ENCODE measurements around the gene BLCAP. TPM values are rescaled to one million over a fixed set of nuclear protein-coding genes. Genes with fewer than 3 reads are reported as not detected.

Gene BLCAP
- total RNA-seq, 6 experiments from 2014 or later, result 32.7 to 75.5 (median 47.8) TPM

- TF ChIP-seq POLR2A (IDR thresholded peaks at IDR 0.05), result no peak
- no peak for TF ChIP-seq CTCF (IDR thresholded peaks at IDR 0.05)
- Histone ChIP-seq H3K9me3 (no peaks in the 10 kb centered on the region), H3K27me3 (no peaks in the 10 kb centered on the region), H3K4me1 (no peaks in the 10 kb centered on the region), H3K36me3 (no peaks in the 10 kb centered on the region), H3K27ac (no peak overlapping the region), H3K4me3 (no peak overlapping the region)
- ATAC-seq (peak in 1 of 4 donors; percentile 16), DNase-seq (peak in 1 of 3 donors; percentile 24)
- intact Hi-C loops (cut with DNase I), result no loop called here
- no CpG with 5 or more reads among the region's 5 CpGs for WGBS (ENCODE audit: insufficient coverage, low coverage, low lambda C conversion rate, missing lambda C conversion rate)
These were observed 46.7 kb upstream of the BLCAP start for GRCh38 chr20:37574199-37574890.

- DNase-seq (peak in 1 of 3 donors; percentile 23), ATAC-seq (peak in 1 of 4 donors; percentile 35)
- 80% methylated on average over 5 of the region's 9 CpGs for WGBS (ENCODE audit: insufficient coverage, low coverage, low lambda C conversion rate, missing lambda C conversion rate)
- Histone ChIP-seq H3K9me3 (no peaks in the 10 kb centered on the region), H3K27ac (no peak overlapping the region), H3K4me1 (no peaks in the 10 kb centered on the region), H3K36me3 (no peaks in the 10 kb centered on the region), H3K27me3 (no peaks in the 10 kb centered on the region), H3K4me3 (no peak overlapping the region)
- intact Hi-C loops (cut with DNase I), result no loop called here
- TF ChIP-seq POLR2A (IDR thresholded peaks at IDR 0.05), result no peak
- no peak for TF ChIP-seq CTCF (IDR thresholded peaks at IDR 0.05)
These were observed 46.0 kb upstream of the BLCAP start for GRCh38 chr20:37573626-37574198.

GRCh38 chr20:37571033-37571432 lies 43.4 kb upstream of the BLCAP start:
- ATAC-seq, result no peak
- Histone ChIP-seq H3K36me3 (no peaks in the 10 kb centered on the region), H3K4me3 (no peak overlapping the region), H3K4me1 (no peaks in the 10 kb centered on the region), H3K27me3 (no peaks in the 10 kb centered on the region), H3K27ac (no peak overlapping the region), H3K9me3 (no peaks in the 10 kb centered on the region)
- intact Hi-C loops (cut with DNase I), result no loop called here
- no peak for TF ChIP-seq CTCF (IDR thresholded peaks at IDR 0.05)
- no peak for TF ChIP-seq POLR2A (IDR thresholded peaks at IDR 0.05)
- WGBS (ENCODE audit: insufficient coverage, low coverage, low lambda C conversion rate, missing lambda C conversion rate), result 69% methylated on average over 4 of the region's 6 CpGs
- DNase-seq, result peak in 1 of 3 donors; percentile 6

GRCh38 chr20:37570419-37570818 lies 42.7 kb upstream of the BLCAP start:
- H3K4me3 ChIP-seq, result no peak overlapping the region
- no peaks in the 10 kb centered on the region for H3K4me1 ChIP-seq
- TF ChIP-seq CTCF (IDR thresholded peaks at IDR 0.05) (no peak), POLR2A (IDR thresholded peaks at IDR 0.05) (no peak)
- WGBS (ENCODE audit: insufficient coverage, low coverage, low lambda C conversion rate, missing lambda C conversion rate), result 67% methylated on average over 1 of the region's 1 CpG
- ATAC-seq, result no peak
- intact Hi-C loops (cut with DNase I), result no loop called here
- no peak for DNase-seq
- H3K27me3 ChIP-seq, result no peaks in the 10 kb centered on the region
- no peaks in the 10 kb centered on the region for H3K9me3 ChIP-seq
- H3K27ac ChIP-seq, result no peak overlapping the region
- no peaks in the 10 kb centered on the region for H3K36me3 ChIP-seq

Data from right lobe of liver (tissue), 6 donors.